HG03280 (cell line): ENCODE results near the gene PSMC3.
"Not testable (repeated sequence)": the region's sequence is repeated elsewhere in the genome, so short reads cannot be mapped to it uniquely, and the experiment has no call there.

ENCODE experiments used
- ATAC-seq: cut with Tn5 transposase; IDR thresholded peaks from one replicate; pipeline ENCODE4 v1.9.1; 2021; ENCODE audit warnings: mild to moderate bottlenecking, moderate library complexity; ENCODE audit not compliant: unreplicated experiment

Gene PSMC3

GRCh38 chr11:47426062-47426956, at the start of gene PSMC3:
TSS of gene PSMC3 (minus strand) at chr11:47426439. CDS start at chr11:47426279, 160 bp downstream.
- peak; percentile 92 for ATAC-seq

- ATAC-seq, result no peak
Observed at GRCh38 chr11:47470671-47471070, 44.4 kb upstream of the PSMC3 start.

- ATAC-seq, result no peak
Observed at GRCh38 chr11:47469361-47470179, 43.3 kb upstream of the PSMC3 start.

GRCh38 chr11:47468598-47469214, 42.5 kb upstream of the PSMC3 start:
- no peak for ATAC-seq

- no peak for ATAC-seq
Observed at GRCh38 chr11:47467357-47467756, 41.1 kb upstream of the PSMC3 start.

- no peak for ATAC-seq
Observed at GRCh38 chr11:47466701-47467250, 40.5 kb upstream of the PSMC3 start.

- no peak for ATAC-seq
Observed at GRCh38 chr11:47466201-47466600, 40.0 kb upstream of the PSMC3 start.

GRCh38 chr11:47464483-47464882, 38.2 kb upstream of the PSMC3 start:
- ATAC-seq, result no peak

GRCh38 chr11:47461876-47462275, 35.6 kb upstream of the PSMC3 start:
- no peak for ATAC-seq

- no peak for ATAC-seq
Observed at GRCh38 chr11:47460571-47461235, 34.5 kb upstream of the PSMC3 start.

GRCh38 chr11:47454258-47454671, 28.0 kb upstream of the PSMC3 start:
- ATAC-seq, result not testable (repeated sequence)

GRCh38 chr11:47453365-47453764, 27.1 kb upstream of the PSMC3 start:
- no peak for ATAC-seq

- ATAC-seq, result no peak
Observed at GRCh38 chr11:47451990-47452389, 25.8 kb upstream of the PSMC3 start.

- ATAC-seq, result no peak
Observed at GRCh38 chr11:47451436-47451835, 25.2 kb upstream of the PSMC3 start.

GRCh38 chr11:47449541-47449940, 23.3 kb upstream of the PSMC3 start:
- ATAC-seq, result no peak

GRCh38 chr11:47448566-47449427, 22.6 kb upstream of the PSMC3 start, which contains the start of gene RAPSN:
TSS of gene RAPSN (minus strand) at chr11:47449136. CDS start at chr11:47448964, 172 bp downstream.
- no peak for ATAC-seq

- ATAC-seq, result no peak
Observed at GRCh38 chr11:47447906-47448305, 21.7 kb upstream of the PSMC3 start.

- ATAC-seq, result no peak
Observed at GRCh38 chr11:47446833-47447232, 20.6 kb upstream of the PSMC3 start.

GRCh38 chr11:47445840-47446239, 19.6 kb upstream of the PSMC3 start:
- no peak for ATAC-seq
